ENCODE results near the gene LAMTOR4. TPM values are rescaled to one million over a fixed set of nuclear protein-coding genes. Genes with fewer than 3 reads are reported as not detected.
A peak's percentile ranks its signal among the peaks of the same experiment; 100 is the strongest.

The LAMTOR4 gene
- total and polyA plus RNA-seq, 2 of the 13 experiments (the other 11 are each of a cell fraction or from before 2014, with no cell fraction given) = 115 to 118 TPM

GRCh38 chr7:100119072-100119969 is 29.4 kb upstream of the LAMTOR4 start, which contains the start of the genes CNPY4 and TAF6 (continued):
- TF ChIP-seq E2F5 (CRISPR knock-in tag; conservative IDR thresholded peaks at IDR 0.05) = no peak
- no peak for TF ChIP-seq TCF7 (IDR thresholded peaks at IDR 0.05; ENCODE audit: low read depth)
- TF ChIP-seq ZSCAN31 (CRISPR knock-in tag; IDR thresholded peaks at IDR 0.05; ENCODE audit: low read depth) = peak; percentile 63; the same call in 1 of the 2 replicates
- no peak for TF ChIP-seq IKZF4 (CRISPR knock-in tag; IDR thresholded peaks at IDR 0.05; ENCODE audit: borderline replicate concordance, low read depth, not compliant biosample characterization)
- no peak for TF ChIP-seq TRIM24 (CRISPR knock-in tag; IDR thresholded peaks at IDR 0.05)
- peak; percentile 34; the same call in 1 of the 2 replicates for TF ChIP-seq IRF9 (CRISPR knock-in tag; IDR thresholded peaks at IDR 0.05; ENCODE audit: borderline replicate concordance)
- no peak for TF ChIP-seq ZNF691 (CRISPR knock-in tag; IDR thresholded peaks at IDR 0.05; ENCODE audit: borderline replicate concordance, low read depth)
- TF ChIP-seq SOX13 (IDR thresholded peaks at IDR 0.05) = no peak
- no peak for TF ChIP-seq SOX13 (CRISPR knock-in tag; conservative IDR thresholded peaks at IDR 0.05 in 1 of 2, IDR thresholded peaks at IDR 0.05 in 1 of 2)
- peak; percentile 78; the same call in 1 of the 2 replicates for TF ChIP-seq MTF1 (CRISPR knock-in tag; IDR thresholded peaks at IDR 0.05)
- TF ChIP-seq HMGXB4 (CRISPR knock-in tag; IDR thresholded peaks at IDR 0.05; ENCODE audit: borderline replicate concordance in 1 of 2, low read depth in 1 of 2) = peak in 1 of 2 experiments; percentile 41; a peak in 1 of 4 replicates
- TF ChIP-seq SCMH1 (CRISPR knock-in tag; IDR thresholded peaks at IDR 0.05; ENCODE audit: borderline replicate concordance) = no peak
- no peak for TF ChIP-seq TBP (CRISPR knock-in tag; IDR thresholded peaks at IDR 0.05)
- peak; percentile 15; the same call in 1 of the 2 replicates for TF ChIP-seq SIX1 (CRISPR knock-in tag; IDR thresholded peaks at IDR 0.05; ENCODE audit: borderline replicate concordance)
- TF ChIP-seq PAX8 (CRISPR knock-in tag; IDR thresholded peaks at IDR 0.05; ENCODE audit: borderline replicate concordance) = no peak
